GM12875 (cell line): ENCODE data around the gene SENP8.

Experiments used
- H3K4me3 ChIP-seq: one replicate; pipeline ENCODE4 v1.5.1; 2011; ENCODE audit warnings: low read depth, low read length, control low read depth
- CTCF ChIP-seq: IDR thresholded peaks from 2 replicates; pipeline ENCODE4 v1.5.1; 2011; ENCODE audit warnings: low read depth, mild to moderate bottlenecking, control low read depth, inconsistent platforms, low read length, moderate library complexity, borderline replicate concordance; ENCODE audit not compliant: insufficient read depth

The SENP8 gene

GRCh38 chr15:72183781-72184164, 65.6 kb downstream of the SENP8 start:
- H3K4me3 ChIP-seq: no peak overlapping the region
- TF ChIP-seq CTCF: no peak

GRCh38 chr15:72184165-72184811, 66.1 kb downstream of the SENP8 start:
- H3K4me3 ChIP-seq: no peak overlapping the region
- no peak for TF ChIP-seq CTCF

GRCh38 chr15:72189250-72189902, 71.2 kb downstream of the SENP8 start:
- no peak for TF ChIP-seq CTCF
- no peak overlapping the region for H3K4me3 ChIP-seq

GRCh38 chr15:72192416-72192815, 74.2 kb downstream of the SENP8 start:
- H3K4me3 ChIP-seq: no peak overlapping the region
- no peak for TF ChIP-seq CTCF
